B cell (primary cell): Measurements from ENCODE around the gene TLX3. TPM values are rescaled to one million over a fixed set of nuclear protein-coding genes. Genes with fewer than 3 reads are reported as not detected.
A peak's percentile ranks its signal among the peaks of the same experiment; 100 is the strongest.

Source experiments
- ATAC-seq: fragments of 200-7000 bp; cut with Tn5 transposase; one replicate; pipeline ENCODE4 v1.10.0; 2021; ENCODE audit warnings: low read depth, mild to moderate bottlenecking, moderate number of reproducible peaks, moderate library complexity
- CTCF ChIA-PET: fragments of 350-600 bp; sonication (Branson Sonifier 250); formaldehyde crosslinking; loops from one replicate; lab custom pipeline; 2021; ENCODE audit warnings: antibody characterized with exemption, inconsistent platforms; lab: Charles Lee
- POLR2A ChIA-PET: fragments of 350-600 bp; sonication (Branson Sonifier 250); formaldehyde crosslinking; loops from one replicate; lab custom pipeline; 2021; ENCODE audit warnings: antibody characterized with exemption; lab: Charles Lee
- DNase-seq: peaks from one replicate; pipeline ENCODE4 v3.0.0; 2013
- H2AFZ ChIP-seq: 2 replicates; pipeline ENCODE4 v1.6.1; 2012; ENCODE audit warnings: mild to moderate bottlenecking, low read depth, low read length; ENCODE audit not compliant: insufficient read depth, poor library complexity, severe bottlenecking
- H3K27ac ChIP-seq, 2 donors: 1 replicate in 1 of 2; 2 replicates in 1 of 2; pipeline ENCODE4 v1.5.1; 2012 to 2013; ENCODE audit warnings: low read length in 2 of 2, mild to moderate bottlenecking in 2 of 2, moderate library complexity in 1 of 2
- H3K27me3 ChIP-seq, 4 experiments: fragments of 200-600 bp in 1 of 4; sonication (generic) in 1 of 4; replicated peaks in 1 of 4; 1 replicate in 2 of 4; 2 replicates in 2 of 4; pipeline versions ENCODE4 v1.6.1 to v1.7.0; 2013 to 2016; ENCODE audit warnings: low read length in 3 of 4, mild to moderate bottlenecking in 2 of 4, mixed read lengths in 1 of 4, moderate library complexity in 1 of 4; ENCODE audit not compliant: insufficient read depth in 4 of 4, control insufficient read depth in 3 of 4; ENCODE audit errors: control extremely low read depth in 1 of 4
- H3K36me3 ChIP-seq, 2 experiments: replicated peaks in 1 of 2; 1 replicate in 1 of 2; 2 replicates in 1 of 2; pipeline versions ENCODE4 v1.6.1 to v1.7.1; 2013; ENCODE audit warnings: low read length in 1 of 2; ENCODE audit not compliant: insufficient read depth in 2 of 2, control insufficient read depth in 1 of 2; ENCODE audit errors: control extremely low read depth in 1 of 2, extremely low read depth in 1 of 2
- H3K4me1 ChIP-seq, 2 donors: fragments of 200-600 bp in 1 of 2; sonication (generic) in 1 of 2; 1 replicate in 1 of 2; 2 replicates in 1 of 2; pipeline versions ENCODE4 v1.5.1 to v1.6.1; 2013 to 2017; ENCODE audit warnings: low read length in 2 of 2; ENCODE audit not compliant: control insufficient read depth in 2 of 2, insufficient read depth in 2 of 2
- H3K4me2 ChIP-seq: replicated peaks from 2 replicates; pipeline ENCODE3; 2012; ENCODE audit warnings: mild to moderate bottlenecking, low read depth, low read length; ENCODE audit not compliant: poor library complexity, severe bottlenecking
- H3K4me3 ChIP-seq, 5 experiments: fragments of 200-600 bp in 1 of 5; sonication (generic) in 1 of 5; 1 replicate in 3 of 5; 2 replicates in 2 of 5; pipeline versions ENCODE4 v1.5.1 to v1.7.0; 2011 to 2016; ENCODE audit warnings: low read length in 4 of 5, mild to moderate bottlenecking in 4 of 5, low read depth in 2 of 5, control low read depth in 1 of 5, moderate library complexity in 1 of 5; ENCODE audit not compliant: insufficient read depth in 1 of 5; ENCODE audit errors: control extremely low read depth in 1 of 5, extremely low read depth in 1 of 5
- H3K79me2 ChIP-seq: fragments of 200-600 bp; sonication (generic); one replicate; pipeline ENCODE4 v1.6.0; 2016; ENCODE audit warnings: low read length; ENCODE audit not compliant: control insufficient read depth, insufficient read depth
- H3K9ac ChIP-seq: fragments of 200-600 bp; sonication (generic); 2 replicates; pipeline ENCODE4 v1.6.1; 2017; ENCODE audit warnings: mild to moderate bottlenecking, low read length, moderate library complexity
- H3K9me3 ChIP-seq, 3 donors: one replicate each; pipeline versions ENCODE4 v1.6.1 to v1.7.1; 2013; ENCODE audit warnings: low read length in 2 of 3; ENCODE audit not compliant: control insufficient read depth in 2 of 3, insufficient read depth in 1 of 3; ENCODE audit errors: control extremely low read depth in 1 of 3
- H4K20me1 ChIP-seq: 2 replicates; pipeline ENCODE4 v1.6.0; 2012; ENCODE audit warnings: mild to moderate bottlenecking, low read length; ENCODE audit not compliant: insufficient read depth, control insufficient read depth, poor library complexity, severe bottlenecking
- H3K27ac Mint-ChIP-seq: one replicate; pipeline ENCODE4 v1.8.0; 2021; ENCODE audit warnings: mixed read lengths
- H3K27me3 Mint-ChIP-seq: one replicate; pipeline ENCODE4 v1.8.0; 2021; ENCODE audit warnings: mixed read lengths
- H3K4me1 Mint-ChIP-seq: one replicate; pipeline ENCODE4 v1.8.0; 2021; ENCODE audit warnings: mixed read lengths
- H3K4me3 Mint-ChIP-seq: one replicate; pipeline ENCODE4 v1.8.0; 2021; ENCODE audit warnings: mixed read lengths
- H3K9me3 Mint-ChIP-seq: one replicate; pipeline ENCODE4 v1.8.0; 2022; ENCODE audit warnings: mixed read lengths; ENCODE audit not compliant: insufficient read depth
- EZH2 ChIP-seq: IDR thresholded peaks from 2 replicates; pipeline ENCODE4 v1.6.1; 2012; ENCODE audit warnings: borderline replicate concordance, low read depth, mild to moderate bottlenecking, moderate library complexity, low read length; ENCODE audit not compliant: insufficient read depth, poor library complexity, severe bottlenecking
- WGBS: methylation state at CpG from one replicate; pipeline ENCODE4 v1.1.5; 2013; ENCODE audit warnings: missing lambda C conversion rate; ENCODE audit not compliant: insufficient coverage; 5-methylcytosine and 5-hydroxymethylcytosine counted together
- intact Hi-C: fragments of 100-400 bp; cut with micrococcal nuclease; formaldehyde crosslinking; loops from one replicate; pipeline ENCODE4 v1.10.0; 2022
- polyA plus RNA-seq: library from polyadenylated mRNA; depleted of rRNA; stranded (reverse); fragments of >200 nt; gene quantifications from 2 replicates; pipeline ENCODE4 v1.2.3, GENCODE V29; 2012
- total RNA-seq, 2 donors: library from RNA; stranded (reverse); fragments of 120-200 nt in 1 of 2; gene quantifications; 1 replicate in 1 of 2; 2 replicates in 1 of 2; pipeline versions ENCODE4 v1.2.3 to v1.2.4, GENCODE V29; 2013 to 2022
- TF ChIP-seq, protein P1 (sequence below): fragments of 200-600 bp; IDR thresholded peaks from one replicate; pipeline ENCODE4 v1.8.0; 2022; ENCODE audit warnings: antibody characterized with exemption, mild to moderate bottlenecking

TLX3 gene
- total and polyA plus RNA-seq, 2 donors (not counting 1 experiment from before 2014, with no cell fraction given), result not detected

DNA sequence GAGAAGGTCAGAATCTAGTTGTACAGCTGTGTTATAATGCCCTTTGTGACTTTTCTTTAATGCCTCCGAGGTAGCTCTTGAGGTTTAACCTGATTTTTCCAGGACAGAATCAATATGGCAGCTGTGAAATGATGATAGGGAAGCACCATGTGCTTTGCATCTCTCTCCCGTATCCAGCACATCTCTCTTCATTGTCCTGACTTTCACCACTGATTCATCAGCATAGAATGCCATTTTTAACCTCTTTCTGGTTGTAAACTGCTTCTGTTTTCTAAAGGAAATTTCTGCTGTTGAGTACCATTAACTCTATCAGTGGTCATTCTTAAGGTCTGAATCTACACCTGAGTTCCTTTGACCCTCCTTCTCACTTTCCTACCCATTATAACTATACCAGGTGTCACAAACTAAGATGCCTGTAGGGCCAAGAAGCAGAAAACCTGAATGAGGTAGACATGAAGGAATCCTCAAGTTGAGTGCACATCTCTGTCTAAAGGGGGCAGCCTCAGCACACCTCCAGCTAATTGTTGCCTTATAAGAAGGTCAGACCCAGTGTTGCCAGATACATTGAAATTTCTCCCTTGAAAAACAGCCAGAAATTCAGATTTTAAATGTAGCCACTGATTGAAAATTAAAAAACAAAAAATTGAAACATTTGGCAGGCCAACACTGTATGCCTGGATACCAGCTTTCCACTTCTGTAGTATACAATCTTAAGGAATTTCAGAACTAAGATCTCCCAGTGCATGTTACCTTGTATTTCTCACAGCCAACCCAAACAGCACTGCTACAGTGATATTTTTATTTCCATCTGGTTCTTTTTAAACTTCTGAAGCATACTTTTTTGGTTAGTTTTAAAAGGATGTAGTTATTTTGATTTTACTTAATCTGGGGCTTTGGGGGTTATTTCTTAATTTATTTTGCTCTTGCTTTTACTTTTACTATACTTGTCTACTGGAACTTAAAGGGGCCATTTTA, 35.8 kb upstream of the TLX3 start:
- H3K9me3 Mint-ChIP-seq, result no peaks in the 10 kb centered on the region
- no peaks in the 10 kb centered on the region for H3K4me1 Mint-ChIP-seq
- Histone ChIP-seq H3K27me3 (no peaks in the 10 kb centered on the region), H3K4me1 (no peaks in the 10 kb centered on the region), H3K36me3 (no peaks in the 10 kb centered on the region), H3K4me2 (no peak overlapping the region), H2AFZ (no peak overlapping the region), H4K20me1 (no peaks in the 10 kb centered on the region), H3K4me3 (no peak overlapping the region), H3K9ac (no peak overlapping the region), H3K27ac (no peak overlapping the region), H3K79me2 (no peaks in the 10 kb centered on the region), H3K9me3 (no peaks in the 10 kb centered on the region)
- H3K27ac Mint-ChIP-seq, result no peak overlapping the region
- H3K27me3 Mint-ChIP-seq, result peaks cover 21% of the 10 kb centered on the region
- TF ChIP-seq, protein P1, sequence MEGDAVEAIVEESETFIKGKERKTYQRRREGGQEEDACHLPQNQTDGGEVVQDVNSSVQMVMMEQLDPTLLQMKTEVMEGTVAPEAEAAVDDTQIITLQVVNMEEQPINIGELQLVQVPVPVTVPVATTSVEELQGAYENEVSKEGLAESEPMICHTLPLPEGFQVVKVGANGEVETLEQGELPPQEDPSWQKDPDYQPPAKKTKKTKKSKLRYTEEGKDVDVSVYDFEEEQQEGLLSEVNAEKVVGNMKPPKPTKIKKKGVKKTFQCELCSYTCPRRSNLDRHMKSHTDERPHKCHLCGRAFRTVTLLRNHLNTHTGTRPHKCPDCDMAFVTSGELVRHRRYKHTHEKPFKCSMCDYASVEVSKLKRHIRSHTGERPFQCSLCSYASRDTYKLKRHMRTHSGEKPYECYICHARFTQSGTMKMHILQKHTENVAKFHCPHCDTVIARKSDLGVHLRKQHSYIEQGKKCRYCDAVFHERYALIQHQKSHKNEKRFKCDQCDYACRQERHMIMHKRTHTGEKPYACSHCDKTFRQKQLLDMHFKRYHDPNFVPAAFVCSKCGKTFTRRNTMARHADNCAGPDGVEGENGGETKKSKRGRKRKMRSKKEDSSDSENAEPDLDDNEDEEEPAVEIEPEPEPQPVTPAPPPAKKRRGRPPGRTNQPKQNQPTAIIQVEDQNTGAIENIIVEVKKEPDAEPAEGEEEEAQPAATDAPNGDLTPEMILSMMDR, result no peak
- no peak for TF ChIP-seq EZH2
- ChIA-PET POLR2A (no interaction called here), CTCF (no interaction called here)
- ATAC-seq (no peak), DNase-seq (peak; percentile 2)
- H3K4me3 Mint-ChIP-seq, result no peak overlapping the region
- 60% methylated on average over 1 of the region's 2 CpGs for WGBS
- intact Hi-C loops, result loop anchor here (5.0 kb wide), 1 partner anchor 634 kb away; no protein-coding TSS in a partner anchor
